OCI-LY1 (cell line): ENCODE results near the gene CD48.

Experiments used
- H2AFZ ChIP-seq: fragments of 200-600 bp; sonication (generic), shearing (Covaris generic); 2 replicates; pipeline ENCODE4 v1.6.0; 2014; ENCODE audit warnings: antibody characterized with exemption, mild to moderate bottlenecking, low read length
- H3F3A ChIP-seq: fragments of 200-600 bp; sonication (generic), shearing (Covaris generic); 2 replicates; pipeline ENCODE4 v1.6.0; 2014; ENCODE audit warnings: mild to moderate bottlenecking, antibody characterized with exemption, low read length, moderate library complexity; ENCODE audit not compliant: insufficient read depth
- H3K27ac ChIP-seq: fragments of 200-600 bp; sonication (generic); 2 replicates; pipeline ENCODE4 v1.5.1; 2014; ENCODE audit warnings: low read length, mixed run types, mild to moderate bottlenecking, low read depth; ENCODE audit not compliant: poor library complexity, severe bottlenecking
- H3K27me3 ChIP-seq: fragments of 200-600 bp; sonication (generic); 2 replicates; pipeline ENCODE4 v1.6.0; 2014; ENCODE audit warnings: antibody characterized with exemption, mild to moderate bottlenecking, low read length, moderate library complexity; ENCODE audit not compliant: insufficient read depth
- H3K36me3 ChIP-seq: fragments of 200-600 bp; sonication (generic); 2 replicates; pipeline ENCODE4 v1.6.1; 2014; ENCODE audit warnings: mild to moderate bottlenecking, antibody characterized with exemption, low read length, moderate library complexity, mixed read lengths; ENCODE audit not compliant: insufficient read depth
- H3K4me1 ChIP-seq: fragments of 200-600 bp; sonication (generic); 2 replicates; pipeline ENCODE4 v1.5.1; 2014; ENCODE audit warnings: mild to moderate bottlenecking, low read length, moderate library complexity; ENCODE audit not compliant: insufficient read depth, severe bottlenecking
- H3K4me2 ChIP-seq: fragments of 200-600 bp; sonication (generic), shearing (Covaris generic); 2 replicates; pipeline ENCODE4 v1.6.1; 2014; ENCODE audit warnings: low read length
- H3K4me3 ChIP-seq: fragments of 200-600 bp; sonication (generic); 2 replicates; pipeline ENCODE4 v1.5.1; 2014; ENCODE audit warnings: low read length, low read depth, mild to moderate bottlenecking, mixed read lengths; ENCODE audit not compliant: poor library complexity, severe bottlenecking
- H3K79me2 ChIP-seq: fragments of 200-600 bp; shearing (Covaris generic); 2 replicates; pipeline ENCODE4 v1.6.1; 2016; ENCODE audit warnings: mixed run types, low read length, mixed read lengths; ENCODE audit not compliant: insufficient read depth
- H3K9ac ChIP-seq: fragments of 200-600 bp; sonication (generic), shearing (Covaris generic); 2 replicates; pipeline ENCODE4 v1.6.1; 2014; ENCODE audit warnings: mild to moderate bottlenecking, low read length, mixed read lengths
- H3K9me2 ChIP-seq: fragments of 200-600 bp; sonication (generic), shearing (Covaris generic); 2 replicates; pipeline ENCODE4 v1.6.1; 2014; ENCODE audit warnings: low read depth, mild to moderate bottlenecking, low read length, mixed read lengths
- H3K9me3 ChIP-seq: fragments of 200-600 bp; shearing (Covaris generic); 2 replicates; pipeline ENCODE4 v1.6.1; 2014; ENCODE audit warnings: low read length, mixed read lengths
- H4K20me1 ChIP-seq: fragments of 200-600 bp; sonication (generic), shearing (Covaris generic); 2 replicates; pipeline ENCODE4 v1.6.0; 2016; ENCODE audit warnings: mild to moderate bottlenecking, low read length; ENCODE audit not compliant: insufficient read depth
- CTCF ChIP-seq: fragments of 200-600 bp; sonication (generic), shearing (Covaris generic); IDR thresholded peaks from 2 replicates; pipeline ENCODE4 v1.5.1; 2017; ENCODE audit warnings: mild to moderate bottlenecking, antibody characterized with exemption, low read length, moderate library complexity, mixed read lengths
- EZH2 ChIP-seq: fragments of 200-600 bp; sonication (generic), shearing (Covaris generic); IDR thresholded peaks from 2 replicates; pipeline ENCODE4 v1.8.0; 2017; ENCODE audit warnings: borderline replicate concordance, mixed run types, mild to moderate bottlenecking, antibody characterized with exemption, low read length, moderate library complexity, mixed read lengths

The CD48 gene

GRCh38 chr1:160740133-160740688 is 28.6 kb upstream of the CD48 start:
- Histone ChIP-seq H3K4me1 (no peaks in the 10 kb centered on the region), H3K9ac (no peak overlapping the region), H3K4me3 (no peak overlapping the region), H3F3A (no peaks in the 10 kb centered on the region), H4K20me1 (no peaks in the 10 kb centered on the region), H3K9me3 (0 out of 2 replicates have a peak, but pooled peaks cover 4% of the 10 kb centered on the region), H3K27ac (no peak overlapping the region), H3K36me3 (no peaks in the 10 kb centered on the region), H3K27me3 (no peaks in the 10 kb centered on the region; the same call in 1 of the 2 replicates), H3K79me2 (no peaks in the 10 kb centered on the region), H3K4me2 (no peak overlapping the region), H3K9me2 (no peaks in the 10 kb centered on the region), H2AFZ (no peak overlapping the region)
- TF ChIP-seq CTCF, result no peak
- TF ChIP-seq EZH2, result no peak

GRCh38 chr1:160739098-160739511 is 27.5 kb upstream of the CD48 start, which contains the start of gene SLAMF7:
SLAMF7 (plus strand) TSS chr1:160739247; CDS start chr1:160739302, 55 bp downstream.
- Histone ChIP-seq H2AFZ (no peak within 1 kb of the TSS), H3K9ac (no peak within 1 kb of the TSS)

DNA sequence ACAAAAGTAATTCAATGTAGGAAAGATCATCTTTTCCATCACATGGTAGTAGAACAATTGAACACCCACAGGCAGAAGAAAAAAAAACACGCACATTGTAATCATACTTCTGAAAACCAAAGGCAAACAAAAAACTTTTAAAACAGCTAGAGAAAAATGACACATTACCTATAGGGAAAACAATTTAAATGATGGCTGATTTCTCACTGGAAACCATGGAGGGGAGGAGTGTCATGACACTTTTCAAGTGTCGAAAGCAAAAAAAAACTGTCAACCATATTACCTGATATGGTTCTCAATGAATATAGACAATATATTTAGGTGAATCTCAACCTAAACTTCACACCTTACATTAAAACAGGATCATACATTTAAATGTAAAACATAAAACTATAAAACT is 26.6 kb upstream of the CD48 start:
- Histone ChIP-seq H3K79me2 (no peaks in the 10 kb centered on the region), H3K9me3 (0 out of 2 replicates have a peak, but pooled peaks cover 4% of the 10 kb centered on the region), H3K9ac (no peak overlapping the region), H3K4me2 (no peak overlapping the region), H4K20me1 (no peaks in the 10 kb centered on the region), H3K4me1 (peaks cover 10% of the 10 kb centered on the region), H3K4me3 (no peak overlapping the region), H3K27me3 (no peaks in the 10 kb centered on the region; the same call in 1 of the 2 replicates), H3F3A (no peaks in the 10 kb centered on the region), H2AFZ (no peak overlapping the region), H3K27ac (no peak overlapping the region), H3K9me2 (no peaks in the 10 kb centered on the region), H3K36me3 (no peaks in the 10 kb centered on the region)
- TF ChIP-seq CTCF (no peak), EZH2 (no peak)

More at GRCh38 chr1:160739098-160739511, 27.5 kb upstream of the CD48 start, which contains the start of gene SLAMF7:
- H4K20me1 ChIP-seq, result no peaks in the 10 kb centered on the region
- no peaks in the 10 kb centered on the region; the same call in 1 of the 2 replicates for H3K27me3 ChIP-seq
- H3K79me2 ChIP-seq, result no peaks in the 10 kb centered on the region
- TF ChIP-seq CTCF, result no peak
- TF ChIP-seq EZH2, result no peak
- no peak within 1 kb of the TSS for H3K27ac ChIP-seq
- H3K4me2 ChIP-seq, result no peak within 1 kb of the TSS
- H3K4me3 ChIP-seq, result no peak within 1 kb of the TSS
- H3K4me1 ChIP-seq, result peaks cover 3% of the 10 kb centered on the region
- 0 out of 2 replicates have a peak, but pooled peaks cover 4% of the 10 kb centered on the region for H3K9me3 ChIP-seq
- no peaks in the 10 kb centered on the region for H3F3A ChIP-seq
- no peaks in the 10 kb centered on the region for H3K9me2 ChIP-seq
- no peaks in the 10 kb centered on the region for H3K36me3 ChIP-seq
